Thoracic aorta endothelial cell (primary cell): ENCODE measurements around the gene NDUFV3. TPM values are rescaled to one million over a fixed set of nuclear protein-coding genes. Genes with fewer than 3 reads are reported as not detected.

ENCODE experiments used
- small RNA-seq: library from RNA; depleted of rRNA; stranded (forward); fragments of <200 nt; gene quantifications from one replicate; pipeline ENCODE3, GENCODE V24; 2012
- total RNA-seq: library from RNA; depleted of rRNA; stranded (reverse); fragments of >200 nt; gene quantifications from 2 replicates; pipeline ENCODE4 v1.2.3, GENCODE V29; 2012

The NDUFV3 gene
- total RNA-seq, result 61.2 and 68.8 TPM in 2 replicates

DNA sequence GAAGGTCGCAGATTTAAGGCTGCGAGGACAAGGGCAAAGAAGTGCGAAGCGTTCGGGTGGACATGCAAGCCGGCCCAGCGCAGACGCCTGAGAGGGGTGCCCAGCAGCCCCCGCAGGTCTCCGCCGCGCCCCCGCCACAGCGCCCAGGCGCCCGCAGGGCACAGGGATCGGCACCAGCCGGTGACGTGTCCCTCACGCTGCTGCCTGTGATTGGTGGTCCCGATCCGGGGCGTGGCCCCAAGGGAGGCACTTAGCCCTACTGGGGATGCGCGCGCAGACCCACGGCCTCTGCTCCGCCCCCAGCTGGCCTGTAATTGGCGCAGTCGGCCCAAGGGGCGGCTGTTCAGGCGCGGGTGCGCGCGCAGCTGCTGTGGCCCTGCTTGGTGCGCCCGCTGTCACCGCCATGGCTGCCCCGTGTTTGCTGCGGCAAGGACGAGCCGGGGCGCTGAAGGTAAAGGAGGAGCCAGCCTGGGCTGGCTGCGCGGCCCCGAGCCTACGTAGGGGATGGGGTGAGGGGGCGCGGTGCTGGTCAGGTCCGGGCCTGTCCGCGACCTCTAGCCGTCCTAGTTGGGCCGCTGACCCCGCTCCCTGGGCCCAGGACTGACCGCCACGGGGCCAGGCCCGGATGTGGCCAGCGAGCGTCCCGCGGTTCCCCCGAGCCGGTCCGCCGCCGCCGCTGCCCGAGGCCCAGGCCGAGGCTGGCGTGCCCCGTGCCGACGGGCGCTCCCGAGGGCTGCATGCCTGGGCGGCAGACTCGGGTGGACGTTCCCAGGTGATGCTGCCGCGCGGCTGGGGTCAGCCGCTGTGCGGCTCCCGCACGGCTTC lies at the start of gene NDUFV3:
Gene NDUFV3, plus strand, starts transcription at position 379 of the 825 bp plus-strand sequence. Its CDS starts 25 bp downstream, at position 404.

DNA sequence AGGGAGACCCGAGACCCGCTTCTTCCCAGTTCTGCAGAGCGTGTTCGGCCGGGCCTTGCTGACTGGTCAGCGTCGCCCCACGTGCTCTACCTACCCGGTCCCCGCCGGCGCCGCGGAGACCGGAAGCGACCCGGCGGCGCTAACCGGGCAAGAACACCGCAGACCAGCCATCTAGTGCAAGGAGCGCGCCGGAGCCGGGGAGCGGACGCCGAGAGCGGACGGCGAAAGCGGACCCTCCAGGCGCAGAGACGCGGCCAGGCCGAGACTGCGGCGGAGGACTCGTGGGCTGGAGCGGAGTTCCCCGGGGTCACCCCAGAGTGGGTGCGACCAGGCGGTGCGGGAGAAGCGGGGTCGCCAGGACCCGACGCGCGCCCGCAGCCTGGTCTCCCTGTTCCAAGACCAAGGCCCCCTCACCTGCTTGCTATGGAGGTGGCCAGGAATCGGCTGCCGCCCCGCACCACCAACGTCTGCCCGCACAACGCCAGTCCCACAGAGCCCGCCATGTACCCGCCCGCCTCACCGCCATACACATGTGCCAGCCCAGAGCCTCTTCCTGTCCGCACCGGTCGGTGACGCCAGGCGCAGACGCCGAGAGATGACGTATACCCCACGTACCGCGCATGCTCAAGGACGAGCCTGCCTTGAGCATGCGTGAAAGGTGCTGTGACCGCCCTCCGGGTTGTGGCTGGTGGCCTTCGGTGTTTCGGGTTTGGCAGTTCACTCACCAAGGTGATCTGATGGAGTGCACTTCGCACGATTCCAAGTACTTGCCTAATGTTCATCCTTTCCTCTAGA lies 13.9 kb upstream of the NDUFV3 start, which contains the start of gene WDR4:
Gene WDR4, minus strand, starts transcription at position 547 of the 795 bp plus-strand sequence. Its CDS starts 44 bp downstream, at position 503.

DNA sequence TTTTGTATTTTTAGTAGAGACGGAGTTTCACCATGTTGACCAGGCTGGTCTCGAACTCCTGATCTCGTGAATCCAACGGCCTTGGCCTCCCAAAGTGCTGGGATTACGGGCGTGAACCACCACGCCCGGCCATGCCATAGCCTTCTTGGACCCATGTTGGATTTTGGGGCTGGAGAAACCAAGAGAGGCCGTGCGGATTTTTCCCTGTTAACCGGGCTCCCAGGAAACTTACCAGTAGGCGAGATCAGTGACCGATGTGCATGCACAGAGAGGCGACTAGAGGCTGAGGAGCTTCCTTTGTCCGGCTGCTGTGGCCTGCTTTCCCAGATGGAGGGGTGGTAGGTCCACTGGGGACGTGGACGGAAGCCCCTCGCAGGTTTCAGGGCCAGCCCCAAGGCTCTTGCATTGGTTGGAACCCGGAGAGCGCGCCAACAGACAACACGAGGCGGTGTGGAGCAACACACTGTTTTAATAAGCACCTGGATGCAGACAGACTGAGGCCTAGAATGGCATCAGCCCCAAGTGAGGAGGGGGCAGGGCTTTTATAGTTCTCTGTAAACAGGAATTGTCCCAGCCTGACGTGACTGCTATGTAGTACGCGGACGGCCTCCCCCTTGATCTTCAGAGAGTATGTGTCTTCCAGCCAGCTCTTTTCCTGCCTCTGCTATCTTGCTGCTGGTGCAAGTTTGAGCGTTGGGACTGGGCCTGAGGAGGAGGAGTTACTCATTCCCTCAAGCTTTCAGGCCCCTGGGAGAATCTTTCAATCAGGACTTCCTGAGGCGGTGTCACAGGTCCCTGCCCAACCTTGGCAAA lies 32.2 kb downstream of the NDUFV3 start, which contains the start of gene ERVH48-1:
Gene ERVH48-1, minus strand, starts transcription at position 517 of the 813 bp plus-strand sequence. CDS start 6,624 bp downstream, outside the sequence.

Small RNA genes lying within 50 kb of the gene (small RNA-seq; reads per million reads assigned to genes)
- gene MIR5692B, result not detected

Other genes with a start within 250 kb of the NDUFV3 start
- 0.36 TPM in 1 of 2 replicates, not detected in the other for gene PDE9A, start 239.7 kb upstream of the NDUFV3 start, total RNA-seq
- 24.1 and 26.9 TPM in 2 replicates for gene WDR4, start 13.8 kb upstream of the NDUFV3 start, total RNA-seq
- not detected in 2 replicates for gene ERVH48-1, start 32.3 kb downstream of the NDUFV3 start, total RNA-seq
- gene PKNOX1, start 81.3 kb downstream of the NDUFV3 start, total RNA-seq, result 12.6 and 17.2 TPM in 2 replicates
- 17.9 and 46.3 TPM in 2 replicates for gene CBS, start 182.5 kb downstream of the NDUFV3 start, total RNA-seq
- 68.1 and 76.5 TPM in 2 replicates for gene U2AF1, start 214.3 kb downstream of the NDUFV3 start, total RNA-seq